ENCODE results near the gene CELF4.

Gene CELF4

DNA sequence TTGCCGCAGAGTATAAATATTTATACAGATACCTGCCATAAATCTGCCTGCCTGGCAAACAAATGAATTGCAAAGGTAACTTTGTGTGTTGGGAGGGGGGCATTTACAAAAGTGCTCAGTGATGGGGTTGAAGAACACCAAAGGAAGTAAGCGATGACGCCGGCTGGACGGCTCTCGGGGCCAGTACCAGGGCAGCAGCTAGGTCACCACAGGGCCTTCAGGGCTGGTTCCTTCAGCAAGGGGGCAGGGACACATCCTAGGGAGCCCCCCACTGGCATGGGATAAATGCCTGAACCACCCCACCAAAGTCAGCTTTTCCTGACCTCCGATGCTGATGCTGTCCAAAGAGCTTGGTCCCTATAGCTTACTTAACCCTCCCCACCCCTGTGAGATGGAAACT lies 190.4 kb downstream of the CELF4 start:
- Histone ChIP-seq H2AFZ (ENCODE audit: low read depth, low read length) (no peak overlapping the region), H3K79me2 (ENCODE audit: insufficient read depth, low read length) (no peaks in the 10 kb centered on the region), H3K27me3 (ENCODE audit: insufficient read depth, low read length, poor library complexity) (peaks cover 17% of the 10 kb centered on the region), H3K4me3 (ENCODE audit: low read depth in 1 of 2, low read length in 2 of 2) (no peak overlapping the region), H3K9me3 (ENCODE audit: insufficient read depth, low read length, severe bottlenecking) (no peaks in the 10 kb centered on the region), H3K36me3 (ENCODE audit: insufficient read depth, low read length) (no peaks in the 10 kb centered on the region), H3K27ac (ENCODE audit: low read length) (no peak overlapping the region), H3K9ac (ENCODE audit: low read depth, low read length) (no peak overlapping the region), H3K4me1 (ENCODE audit: insufficient read depth, low read length) (no peaks in the 10 kb centered on the region), H3K4me2 (ENCODE audit: insufficient read depth, low read length) (no peak overlapping the region), H4K20me1 (ENCODE audit: insufficient read depth, low read length) (0 out of 2 replicates have a peak, but pooled peaks cover 7% of the 10 kb centered on the region)
- no peak for DNase-seq
- ATAC-seq (ENCODE audit: insufficient read depth, low read depth), result no peak
- TF ChIP-seq EZH2 (IDR thresholded peaks at IDR 0.05; ENCODE audit: borderline replicate concordance, low read depth, low read length, severe bottlenecking) (no peak), CTCF (IDR thresholded peaks at IDR 0.05; ENCODE audit: borderline replicate concordance, extremely low read depth, low read length, poor library complexity, severe bottlenecking) (no peak)

GRCh38 chr18:37368110-37368954 lies 197.3 kb downstream of the CELF4 start:
- H3K27ac ChIP-seq (ENCODE audit: low read length), result no peak overlapping the region
- H3K27me3 ChIP-seq (ENCODE audit: insufficient read depth, low read length, poor library complexity), result peaks cover 2% of the 10 kb centered on the region
- DNase-seq (no peak), ATAC-seq (ENCODE audit: insufficient read depth, low read depth) (no peak)
- H3K36me3 ChIP-seq (ENCODE audit: insufficient read depth, low read length), result no peaks in the 10 kb centered on the region
- H3K4me1 ChIP-seq (ENCODE audit: insufficient read depth, low read length), result no peaks in the 10 kb centered on the region
- H3K4me3 ChIP-seq (ENCODE audit: low read depth in 1 of 2, low read length in 2 of 2), result no peak overlapping the region
- no peak overlapping the region for H3K4me2 ChIP-seq (ENCODE audit: insufficient read depth, low read length)
- H3K9ac ChIP-seq (ENCODE audit: low read depth, low read length), result no peak overlapping the region
- H4K20me1 ChIP-seq (ENCODE audit: insufficient read depth, low read length), result 0 out of 2 replicates have a peak, but pooled peaks cover 2% of the 10 kb centered on the region
- TF ChIP-seq EZH2 (IDR thresholded peaks at IDR 0.05; ENCODE audit: borderline replicate concordance, low read depth, low read length, severe bottlenecking) (no peak), CTCF (IDR thresholded peaks at IDR 0.05; ENCODE audit: borderline replicate concordance, extremely low read depth, low read length, poor library complexity, severe bottlenecking) (no peak)
- no peak overlapping the region for H2AFZ ChIP-seq (ENCODE audit: low read depth, low read length)
- H3K79me2 ChIP-seq (ENCODE audit: insufficient read depth, low read length), result no peaks in the 10 kb centered on the region
- no peaks in the 10 kb centered on the region for H3K9me3 ChIP-seq (ENCODE audit: insufficient read depth, low read length, severe bottlenecking)

GRCh38 chr18:37364237-37364636 lies 201.4 kb downstream of the CELF4 start:
- no peak overlapping the region for H3K27ac ChIP-seq (ENCODE audit: low read length)
- H3K79me2 ChIP-seq (ENCODE audit: insufficient read depth, low read length), result no peaks in the 10 kb centered on the region
- H3K4me2 ChIP-seq (ENCODE audit: insufficient read depth, low read length), result no peak overlapping the region
- no peaks in the 10 kb centered on the region for H3K4me1 ChIP-seq (ENCODE audit: insufficient read depth, low read length)
- H3K9me3 ChIP-seq (ENCODE audit: insufficient read depth, low read length, severe bottlenecking), result no peaks in the 10 kb centered on the region
- H2AFZ ChIP-seq (ENCODE audit: low read depth, low read length), result no peak overlapping the region
- H3K27me3 ChIP-seq (ENCODE audit: insufficient read depth, low read length, poor library complexity), result peaks cover 2% of the 10 kb centered on the region
- TF ChIP-seq CTCF (IDR thresholded peaks at IDR 0.05; ENCODE audit: borderline replicate concordance, extremely low read depth, low read length, poor library complexity, severe bottlenecking) (no peak), EZH2 (IDR thresholded peaks at IDR 0.05; ENCODE audit: borderline replicate concordance, low read depth, low read length, severe bottlenecking) (no peak)
- ATAC-seq (ENCODE audit: insufficient read depth, low read depth) (no peak), DNase-seq (no peak)
- H4K20me1 ChIP-seq (ENCODE audit: insufficient read depth, low read length), result no peaks in the 10 kb centered on the region
- no peaks in the 10 kb centered on the region for H3K36me3 ChIP-seq (ENCODE audit: insufficient read depth, low read length)
- no peak overlapping the region for H3K9ac ChIP-seq (ENCODE audit: low read depth, low read length)
- H3K4me3 ChIP-seq (ENCODE audit: low read depth in 1 of 2, low read length in 2 of 2), result no peak overlapping the region

Data from DND-41 (cell line).